Neural cell (in vitro differentiated cells): ENCODE results near the gene HIVEP3.

ENCODE experiments used
- CTCF ChIP-seq: fragments of 450-650 bp; IDR thresholded peaks from 2 replicates; pipeline ENCODE4 v1.5.1; 2014; ENCODE audit warnings: antibody characterized with exemption, mild to moderate bottlenecking, moderate library complexity; ENCODE audit not compliant: poor library complexity, severe bottlenecking
- EP300 ChIP-seq: fragments of 450-650 bp; conservative IDR thresholded peaks from 2 replicates; pipeline ENCODE4 v1.6.1; 2014; ENCODE audit warnings: antibody characterized with exemption, mild to moderate bottlenecking, moderate library complexity; ENCODE audit not compliant: poor library complexity, severe bottlenecking
- EZH2 ChIP-seq: fragments of 200-600, 300-800 bp; shearing (Covaris generic), sonication (generic); IDR thresholded peaks from 2 replicates; pipeline ENCODE4 v1.6.1; 2014; ENCODE audit warnings: antibody characterized with exemption, low read length, borderline replicate concordance, mild to moderate bottlenecking; ENCODE audit not compliant: insufficient read depth, poor library complexity, severe bottlenecking
- MXI1 ChIP-seq: fragments of 450-650 bp; conservative IDR thresholded peaks from 2 replicates; pipeline ENCODE4 v1.6.1; 2014; ENCODE audit warnings: antibody characterized with exemption, mild to moderate bottlenecking; ENCODE audit not compliant: poor library complexity, severe bottlenecking
- POLR2AphosphoS5 ChIP-seq: IDR thresholded peaks from 2 replicates; pipeline ENCODE4 v1.6.1; 2012
- RAD21 ChIP-seq: fragments of 450-650 bp; conservative IDR thresholded peaks from 2 replicates; pipeline ENCODE4 v1.6.1; 2014; ENCODE audit warnings: antibody characterized with exemption, mild to moderate bottlenecking, moderate library complexity
- REST ChIP-seq: IDR thresholded peaks from 2 replicates; pipeline ENCODE4 v1.6.1; 2012; ENCODE audit warnings: borderline replicate concordance
- SMC3 ChIP-seq: fragments of 450-650 bp; conservative IDR thresholded peaks from 2 replicates; pipeline ENCODE4 v1.6.1; 2014; ENCODE audit warnings: antibody characterized with exemption, mild to moderate bottlenecking, moderate library complexity; ENCODE audit not compliant: poor library complexity
- TAF1 ChIP-seq: IDR thresholded peaks from 2 replicates; pipeline ENCODE4 v1.6.1; 2012; ENCODE audit warnings: low read depth

- TF ChIP-seq TAF1 (no peak), EP300 (no peak), RAD21 (no peak), REST (no peak), CTCF (no peak), POLR2AphosphoS5 (no peak), EZH2 (no peak), MXI1 (no peak), SMC3 (no peak)
Measured at GRCh38 chr1:41476807-41477361, 441.8 kb downstream of the HIVEP3 start.
